Measurements from ENCODE around the gene C16orf95. TPM values are rescaled to one million over a fixed set of nuclear protein-coding genes. Genes with fewer than 3 reads are reported as not detected.

The C16orf95 gene
- total RNA-seq, 4 donors from 2014 or later = 0.67 to 4.2 (median 2.2) TPM

GRCh38 chr16:87361916-87362619, 44.9 kb upstream of the C16orf95 start:
- TF ChIP-seq POLR2AphosphoS5 (IDR thresholded peaks at IDR 0.05) (no peak), POLR2A (IDR thresholded peaks at IDR 0.05) (no peak), EP300 (IDR thresholded peaks at IDR 0.05) (no peak)
- TF ChIP-seq, protein P1, sequence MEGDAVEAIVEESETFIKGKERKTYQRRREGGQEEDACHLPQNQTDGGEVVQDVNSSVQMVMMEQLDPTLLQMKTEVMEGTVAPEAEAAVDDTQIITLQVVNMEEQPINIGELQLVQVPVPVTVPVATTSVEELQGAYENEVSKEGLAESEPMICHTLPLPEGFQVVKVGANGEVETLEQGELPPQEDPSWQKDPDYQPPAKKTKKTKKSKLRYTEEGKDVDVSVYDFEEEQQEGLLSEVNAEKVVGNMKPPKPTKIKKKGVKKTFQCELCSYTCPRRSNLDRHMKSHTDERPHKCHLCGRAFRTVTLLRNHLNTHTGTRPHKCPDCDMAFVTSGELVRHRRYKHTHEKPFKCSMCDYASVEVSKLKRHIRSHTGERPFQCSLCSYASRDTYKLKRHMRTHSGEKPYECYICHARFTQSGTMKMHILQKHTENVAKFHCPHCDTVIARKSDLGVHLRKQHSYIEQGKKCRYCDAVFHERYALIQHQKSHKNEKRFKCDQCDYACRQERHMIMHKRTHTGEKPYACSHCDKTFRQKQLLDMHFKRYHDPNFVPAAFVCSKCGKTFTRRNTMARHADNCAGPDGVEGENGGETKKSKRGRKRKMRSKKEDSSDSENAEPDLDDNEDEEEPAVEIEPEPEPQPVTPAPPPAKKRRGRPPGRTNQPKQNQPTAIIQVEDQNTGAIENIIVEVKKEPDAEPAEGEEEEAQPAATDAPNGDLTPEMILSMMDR (IDR thresholded peaks at IDR 0.05) = no peak
- H3K36me3 ChIP-seq = peaks cover 0 to 74% of the 10 kb centered on the region in 2 donors
- no peak overlapping the region for H3K4me3 ChIP-seq
- H3K4me1 ChIP-seq = peaks cover 0 to 42% (median 13%) of the 10 kb centered on the region in 3 donors
- WGBS, 2 donors (ENCODE audit: low coverage in 1 of 2) = 89 to 92% methylated on average over 4 to 6 of the region's 8 CpGs
- no peaks in the 10 kb centered on the region for H3K9me3 ChIP-seq
- ATAC-seq = no peak
- peak overlapping the region in 2 of 4 donors; percentile 77 to 82 for H3K27ac ChIP-seq
- no peaks in the 10 kb centered on the region for H3K27me3 ChIP-seq

GRCh38 chr16:87360862-87361610, 43.8 kb upstream of the C16orf95 start:
- H3K27ac ChIP-seq = no peak overlapping the region
- H3K27me3 ChIP-seq = no peaks in the 10 kb centered on the region
- no peaks in the 10 kb centered on the region for H3K9me3 ChIP-seq
- no peak for TF ChIP-seq EP300 (IDR thresholded peaks at IDR 0.05)
- no peak for TF ChIP-seq POLR2AphosphoS5 (IDR thresholded peaks at IDR 0.05)
- no peak overlapping the region for H3K4me3 ChIP-seq
- ATAC-seq = no peak
- peaks cover 0 to 77% of the 10 kb centered on the region in 2 donors for H3K36me3 ChIP-seq
- WGBS, 2 donors (ENCODE audit: low coverage in 1 of 2) = 94% methylated on average over 8 to 10 of the region's 16 CpGs
- H3K4me1 ChIP-seq = peaks cover 0 to 35% (median 13%) of the 10 kb centered on the region in 3 donors

GRCh38 chr16:87359121-87359520, 41.9 kb upstream of the C16orf95 start:
- H3K4me1 ChIP-seq = peaks cover 0 to 21% (median 10%) of the 10 kb centered on the region in 3 donors
- 91% methylated on average over 4 of the region's 7 CpGs; no CpG with 5 or more reads in 1 of the 2 donors for WGBS, 2 donors (ENCODE audit: low coverage in 1 of 2)
- H3K36me3 ChIP-seq = peaks cover 0 to 82% of the 10 kb centered on the region in 2 donors
- no peak overlapping the region for H3K4me3 ChIP-seq
- H3K27me3 ChIP-seq = no peaks in the 10 kb centered on the region
- H3K27ac ChIP-seq = no peak overlapping the region
- TF ChIP-seq, protein P1 (IDR thresholded peaks at IDR 0.05) = no peak
- TF ChIP-seq EP300 (IDR thresholded peaks at IDR 0.05) (no peak), POLR2A (IDR thresholded peaks at IDR 0.05) (no peak), POLR2AphosphoS5 (IDR thresholded peaks at IDR 0.05) (no peak)
- ATAC-seq = no peak
- H3K9me3 ChIP-seq = no peaks in the 10 kb centered on the region

GRCh38 chr16:87358696-87359095, 41.5 kb upstream of the C16orf95 start:
- no peak for ATAC-seq
- H3K4me1 ChIP-seq = peaks cover 0 to 17% (median 8%) of the 10 kb centered on the region in 3 donors
- WGBS, 2 donors (ENCODE audit: low coverage in 1 of 2) = 72 to 80% methylated on average over 2 to 5 of the region's 9 CpGs

GRCh38 chr16:87358250-87358649, 41.1 kb upstream of the C16orf95 start:
- Histone ChIP-seq H3K9me3 (no peaks in the 10 kb centered on the region), H3K4me3 (no peak overlapping the region), H3K36me3 (peaks cover 0 to 91% of the 10 kb centered on the region in 2 donors), H3K27ac (no peak overlapping the region), H3K27me3 (no peaks in the 10 kb centered on the region), H3K4me1 (peaks cover 0 to 13% (median 5%) of the 10 kb centered on the region in 3 donors)
- WGBS, 2 donors (ENCODE audit: low coverage in 1 of 2) = 89 to 90% methylated on average over 10 to 15 of the region's 17 CpGs
- TF ChIP-seq, protein P1 (IDR thresholded peaks at IDR 0.05) = no peak
- TF ChIP-seq EP300 (IDR thresholded peaks at IDR 0.05) (no peak), POLR2AphosphoS5 (IDR thresholded peaks at IDR 0.05) (no peak), POLR2A (IDR thresholded peaks at IDR 0.05) (no peak)
- no peak for ATAC-seq

More at GRCh38 chr16:87358696-87359095, 41.5 kb upstream of the C16orf95 start:
- no peaks in the 10 kb centered on the region for H3K9me3 ChIP-seq
- no peak overlapping the region for H3K27ac ChIP-seq
- peaks cover 0 to 86% of the 10 kb centered on the region in 2 donors for H3K36me3 ChIP-seq
- TF ChIP-seq POLR2A (IDR thresholded peaks at IDR 0.05) (no peak), EP300 (IDR thresholded peaks at IDR 0.05) (no peak), POLR2AphosphoS5 (IDR thresholded peaks at IDR 0.05) (no peak)
- TF ChIP-seq, protein P1 (IDR thresholded peaks at IDR 0.05) = no peak
- H3K4me3 ChIP-seq = no peak overlapping the region
- H3K27me3 ChIP-seq = no peaks in the 10 kb centered on the region
